Immature natural killer cell (primary cell): Measurements from ENCODE around the gene LIMA1. TPM values are rescaled to one million over a fixed set of nuclear protein-coding genes. Genes with fewer than 3 reads are reported as not detected.
A peak's percentile ranks its signal among the peaks of the same experiment; 100 is the strongest.
"Not testable (repeated sequence)": the region's sequence is repeated elsewhere in the genome, so short reads cannot be mapped to it uniquely, and the experiment has no call there.

ENCODE experiments used
- DNase-seq, 3 donors: peaks; one replicate each; pipeline ENCODE4 v3.0.0; 2022; ENCODE audit warnings: mixed read lengths in 1 of 3
- H3K27ac Mint-ChIP-seq, 6 donors: one replicate each; pipeline ENCODE4 v1.8.0; 2020; ENCODE audit warnings: mixed read lengths in 6 of 6, mild to moderate bottlenecking in 5 of 6, inconsistent platforms in 4 of 6, moderate library complexity in 3 of 6
- H3K27me3 Mint-ChIP-seq, 3 donors: one replicate each; pipeline ENCODE4 v1.8.0; 2020 to 2021; ENCODE audit warnings: low read depth in 3 of 3, mild to moderate bottlenecking in 3 of 3, mixed read lengths in 3 of 3, moderate library complexity in 3 of 3, inconsistent platforms in 1 of 3
- H3K36me3 Mint-ChIP-seq, 3 donors: one replicate each; pipeline ENCODE4 v1.8.0; 2020; ENCODE audit warnings: mixed read lengths in 3 of 3, inconsistent platforms in 2 of 3, mild to moderate bottlenecking in 2 of 3
- H3K4me1 Mint-ChIP-seq, 2 donors: one replicate each; pipeline ENCODE4 v1.8.0; 2020; ENCODE audit warnings: inconsistent platforms in 2 of 2, mild to moderate bottlenecking in 2 of 2, mixed read lengths in 2 of 2, moderate library complexity in 1 of 2
- H3K4me3 Mint-ChIP-seq, 5 donors: one replicate each; pipeline ENCODE4 v1.8.0; 2020; ENCODE audit warnings: mild to moderate bottlenecking in 5 of 5, mixed read lengths in 5 of 5, inconsistent platforms in 3 of 5, moderate library complexity in 3 of 5
- H3K9me3 Mint-ChIP-seq, 6 donors: one replicate each; pipeline ENCODE4 v1.8.0; 2020; ENCODE audit warnings: mild to moderate bottlenecking in 6 of 6, mixed read lengths in 6 of 6, inconsistent platforms in 4 of 6, moderate library complexity in 3 of 6
- polyA plus RNA-seq, 3 donors: library from polyadenylated mRNA; unstranded; fragments of 300-500 nt; fragmentation: Illumina TruSeq; gene quantifications; one replicate each; pipeline ENCODE4 v1.2.3, GENCODE V29; 2021

The LIMA1 gene
- polyA plus RNA-seq, 3 donors from 2014 or later = 4.8 to 10.0 (median 7.0) TPM

DNA sequence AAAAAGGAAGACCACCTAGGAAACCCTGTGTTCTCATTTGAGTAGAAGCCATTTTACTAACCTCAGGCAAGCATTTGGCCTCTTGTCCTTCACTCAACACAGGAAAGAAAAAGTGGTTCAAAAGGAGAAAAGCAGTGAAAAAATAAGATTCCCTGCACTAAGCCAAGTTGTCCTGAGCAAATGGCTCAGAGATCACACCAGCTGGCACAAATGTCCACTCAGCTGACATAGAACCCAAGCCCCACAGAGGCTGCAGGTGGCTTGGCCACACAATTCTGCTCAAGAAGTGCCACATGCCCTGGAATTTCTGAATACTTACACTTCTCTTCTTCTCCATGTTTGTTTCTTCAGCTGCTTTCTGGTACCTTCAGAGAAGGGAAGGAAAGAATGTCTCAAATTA, 52.0 kb downstream of the LIMA1 start:
- no peaks in the 10 kb centered on the region for H3K36me3 Mint-ChIP-seq
- DNase-seq = no peak
- no peak overlapping the region for H3K27ac Mint-ChIP-seq
- peaks cover 0 to 2% (median 1%) of the 10 kb centered on the region in 3 donors for H3K27me3 Mint-ChIP-seq
- H3K4me3 Mint-ChIP-seq = no peak overlapping the region
- H3K9me3 Mint-ChIP-seq = no peaks in the 10 kb centered on the region
- no peaks in the 10 kb centered on the region for H3K4me1 Mint-ChIP-seq

DNA sequence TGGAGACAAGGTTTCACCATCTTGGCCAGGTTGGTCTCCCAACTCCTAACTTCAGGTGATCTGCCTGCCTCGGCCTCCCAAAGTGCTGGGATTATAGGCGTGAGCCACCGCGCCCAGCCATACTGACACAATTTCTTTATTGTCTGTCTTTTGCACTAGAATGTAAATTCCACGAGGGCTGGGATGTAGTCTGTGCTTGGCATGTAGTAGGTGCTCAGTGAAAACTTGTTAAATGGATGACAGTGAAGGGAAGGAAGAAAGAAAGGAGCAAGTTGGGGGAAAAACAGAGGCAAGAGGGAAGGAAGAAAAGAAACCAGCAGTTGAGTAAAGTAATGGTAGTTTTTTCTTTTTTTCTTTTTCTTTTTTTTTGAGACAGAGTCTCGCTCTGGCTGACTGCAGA, 53.1 kb downstream of the LIMA1 start:
- no peak overlapping the region for H3K4me3 Mint-ChIP-seq
- H3K36me3 Mint-ChIP-seq = no peaks in the 10 kb centered on the region
- no peak overlapping the region for H3K27ac Mint-ChIP-seq
- H3K27me3 Mint-ChIP-seq = peaks cover 0 to 2% (median 1%) of the 10 kb centered on the region in 3 donors
- H3K4me1 Mint-ChIP-seq = no peaks in the 10 kb centered on the region
- no peak for DNase-seq
- no peaks in the 10 kb centered on the region for H3K9me3 Mint-ChIP-seq

GRCh38 chr12:50224026-50224692, 59.2 kb downstream of the LIMA1 start:
- Mint-ChIP-seq H3K36me3 (no peaks in the 10 kb centered on the region), H3K4me3 (peak overlapping the region in 4 of 5 donors; percentile 40 to 76 (median 60)), H3K4me1 (peaks cover 0 to 15% of the 10 kb centered on the region in 2 donors), H3K27me3 (no peaks in the 10 kb centered on the region), H3K27ac (peak overlapping the region in 5 of 6 donors; percentile 44 to 80 (median 67)), H3K9me3 (no peaks in the 10 kb centered on the region)
- no peak for DNase-seq

DNA sequence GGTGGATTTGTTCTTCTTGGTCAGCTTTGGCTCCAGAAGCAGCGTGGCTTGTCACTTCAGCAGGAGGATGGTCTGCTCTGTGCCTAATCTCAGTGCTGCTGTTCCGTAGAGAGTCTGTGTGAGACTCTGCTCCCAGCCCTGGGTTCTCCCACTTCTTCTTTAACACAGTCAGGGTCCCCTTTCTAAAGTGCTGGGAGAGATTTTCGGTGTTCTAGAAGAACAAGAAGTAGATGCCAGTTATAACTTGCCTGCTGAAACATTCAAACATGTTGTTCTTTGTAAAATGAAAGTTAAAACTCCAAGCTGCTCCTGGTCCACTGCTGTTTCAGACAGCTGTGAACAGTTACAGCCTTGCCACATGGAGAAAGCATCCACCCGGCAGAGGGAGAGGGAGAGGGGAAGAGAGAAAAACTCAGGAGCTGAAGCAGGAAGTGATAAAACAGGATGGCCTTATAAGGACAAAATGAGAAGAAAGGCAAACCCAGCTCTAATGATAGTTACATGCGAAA, 61.0 kb downstream of the LIMA1 start:
- Mint-ChIP-seq H3K9me3 (no peaks in the 10 kb centered on the region), H3K27ac (no peak overlapping the region), H3K27me3 (no peaks in the 10 kb centered on the region), H3K36me3 (no peaks in the 10 kb centered on the region), H3K4me3 (no peak overlapping the region), H3K4me1 (peaks cover 4 to 18% of the 10 kb centered on the region in 2 donors)
- DNase-seq = peak; percentile 18 to 25 (median 19)

DNA sequence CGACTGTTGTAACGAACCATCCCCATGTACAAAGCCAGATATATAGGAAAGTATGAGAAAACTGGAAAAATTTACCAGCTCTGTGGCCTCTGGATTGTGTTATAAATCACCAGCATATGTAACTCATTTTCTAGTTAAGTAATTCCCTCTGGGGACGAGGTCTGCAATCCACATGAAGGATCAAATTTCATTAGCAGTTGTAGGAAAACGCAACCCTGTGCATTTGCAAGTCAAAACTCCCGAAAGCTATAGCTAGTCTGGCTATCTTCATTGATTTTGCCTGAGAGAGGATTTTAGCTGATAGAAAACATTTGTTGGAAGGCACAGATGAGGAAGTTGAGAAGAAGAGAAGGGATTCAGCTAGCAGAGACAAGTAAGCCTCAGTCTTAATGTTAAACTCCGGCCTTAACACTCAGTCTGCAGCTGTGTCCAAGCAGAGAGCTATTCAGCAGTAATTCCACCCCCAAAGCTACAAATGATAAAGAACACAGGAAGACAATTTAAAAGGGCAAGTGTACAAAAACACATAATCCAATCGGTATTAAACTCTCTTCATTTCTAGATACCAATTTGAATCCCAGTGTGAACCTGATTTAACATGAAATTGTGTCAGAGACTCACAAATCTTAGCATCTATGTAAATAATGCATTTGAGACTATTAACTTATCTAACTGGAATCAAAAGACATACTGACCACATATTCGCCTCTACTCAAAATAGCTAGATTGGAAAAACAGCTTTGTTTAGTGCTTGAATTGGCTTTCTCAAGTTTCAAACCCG, 61.9 kb downstream of the LIMA1 start:
- no peaks in the 10 kb centered on the region for H3K27me3 Mint-ChIP-seq
- no peak overlapping the region for H3K4me3 Mint-ChIP-seq
- no peaks in the 10 kb centered on the region for H3K36me3 Mint-ChIP-seq
- H3K4me1 Mint-ChIP-seq = peaks cover 5 to 22% of the 10 kb centered on the region in 2 donors
- DNase-seq = no peak
- H3K9me3 Mint-ChIP-seq = no peaks in the 10 kb centered on the region
- no peak overlapping the region for H3K27ac Mint-ChIP-seq

DNA sequence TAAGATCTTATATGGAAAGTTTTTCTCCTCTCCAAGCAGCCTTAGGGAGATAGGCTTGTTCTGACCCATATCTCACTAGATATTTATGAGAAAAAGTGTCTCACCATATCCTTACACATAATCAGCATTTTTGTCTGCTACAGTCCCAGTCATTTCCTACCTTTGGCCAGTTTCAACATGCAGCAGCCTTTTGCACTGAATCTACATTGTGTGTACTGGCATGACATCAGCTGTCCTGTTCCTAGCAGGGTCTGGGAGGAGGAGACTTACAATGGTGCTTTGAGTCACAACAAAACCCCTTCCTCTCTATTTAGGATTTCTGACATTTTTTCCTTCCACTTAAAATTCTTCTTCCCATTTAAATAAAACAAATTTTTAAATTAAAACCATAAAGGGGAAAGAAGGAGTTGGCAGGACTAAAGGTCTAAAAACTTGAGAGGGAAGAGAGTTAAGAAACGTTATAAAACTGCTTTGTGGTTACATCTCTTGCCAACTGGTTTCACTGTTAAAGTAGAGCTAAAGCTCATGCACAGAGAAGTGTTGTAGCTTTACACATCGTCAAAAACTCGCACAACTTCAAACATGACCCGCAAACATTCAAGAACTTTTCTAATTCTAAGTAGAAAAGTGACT, 62.8 kb downstream of the LIMA1 start:
- Mint-ChIP-seq H3K27me3 (no peaks in the 10 kb centered on the region), H3K27ac (peak overlapping the region in 4 of 6 donors; percentile 78 to 91 (median 86)), H3K36me3 (no peaks in the 10 kb centered on the region), H3K9me3 (no peaks in the 10 kb centered on the region), H3K4me3 (peak overlapping the region in 1 of 5 donors; percentile 58), H3K4me1 (peaks cover 5 to 22% of the 10 kb centered on the region in 2 donors)
- no peak for DNase-seq

GRCh38 chr12:50219544-50219943, 63.8 kb downstream of the LIMA1 start:
- Mint-ChIP-seq H3K9me3 (no peaks in the 10 kb centered on the region), H3K4me3 (peak overlapping the region in 3 of 5 donors; percentile 14 to 54 (median 19)), H3K27me3 (no peaks in the 10 kb centered on the region), H3K4me1 (peaks cover 12 to 24% of the 10 kb centered on the region in 2 donors), H3K27ac (peak overlapping the region in 4 of 6 donors; percentile 51 to 69 (median 64)), H3K36me3 (peaks cover 0 to 3% (median 0%) of the 10 kb centered on the region in 3 donors)
- DNase-seq = no peak

DNA sequence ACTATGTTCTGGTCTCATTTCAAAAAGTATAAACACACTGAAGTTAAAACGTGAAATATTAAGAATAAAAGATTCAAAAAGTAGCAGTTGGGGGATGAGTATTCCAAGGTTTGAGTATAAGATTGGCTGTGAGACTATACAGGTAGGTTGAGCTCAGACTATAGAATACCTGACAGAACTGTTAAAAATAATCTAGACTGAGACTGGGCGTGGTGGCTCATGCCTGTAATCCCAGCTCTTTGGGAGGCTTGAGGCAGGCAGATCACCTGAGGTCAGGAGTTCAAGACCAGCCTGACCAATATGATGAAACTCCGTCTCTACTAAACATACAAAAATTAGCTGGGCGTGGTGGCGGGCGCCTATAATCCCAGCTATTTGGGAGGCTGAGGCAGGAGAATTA, 64.3 kb downstream of the LIMA1 start:
- DNase-seq, H3K9me3 Mint-ChIP-seq, H3K4me3 Mint-ChIP-seq, H3K27me3 Mint-ChIP-seq, H3K36me3 Mint-ChIP-seq: not testable (repeated sequence)
- Mint-ChIP-seq H3K27ac (peak overlapping the region in 2 of 6 donors; percentile 28 to 51), H3K4me1 (peaks cover 18% of the 10 kb centered on the region in 2 donors)

DNA sequence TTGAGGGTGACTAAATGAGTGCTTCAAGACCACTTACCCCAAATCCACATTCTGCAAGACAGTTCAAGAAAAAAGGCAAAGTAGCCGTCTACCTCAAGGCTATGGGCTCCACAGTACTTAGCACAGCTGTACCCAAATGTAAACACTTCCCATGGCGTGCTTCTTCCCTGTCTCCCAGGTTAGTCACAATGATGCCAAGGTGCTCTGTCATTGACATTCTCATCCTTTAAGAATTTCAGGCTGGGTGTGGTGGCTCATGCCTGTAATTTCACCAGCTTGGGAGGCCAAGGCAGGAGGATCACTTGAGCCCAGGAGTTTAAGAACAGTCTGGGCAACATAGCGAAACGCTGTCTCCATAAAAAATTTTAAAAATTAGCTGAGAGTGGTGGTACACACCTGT, 64.9 kb downstream of the LIMA1 start:
- DNase-seq = no peak
- peaks cover 17 to 24% of the 10 kb centered on the region in 2 donors for H3K4me1 Mint-ChIP-seq
- H3K4me3 Mint-ChIP-seq = no peak overlapping the region
- H3K9me3 Mint-ChIP-seq = no peaks in the 10 kb centered on the region
- no peaks in the 10 kb centered on the region for H3K27me3 Mint-ChIP-seq
- H3K36me3 Mint-ChIP-seq = peaks cover 0 to 3% (median 0%) of the 10 kb centered on the region in 3 donors
- peak overlapping the region in 3 of 6 donors; percentile 19 to 55 (median 26) for H3K27ac Mint-ChIP-seq

GRCh38 chr12:50217202-50217601, 66.1 kb downstream of the LIMA1 start:
- Mint-ChIP-seq H3K4me1 (peaks cover 23 to 33% of the 10 kb centered on the region in 2 donors), H3K27me3 (no peaks in the 10 kb centered on the region), H3K9me3 (no peaks in the 10 kb centered on the region), H3K27ac (peak overlapping the region in 4 of 6 donors; percentile 8 to 81 (median 66)), H3K4me3 (peak overlapping the region in 2 of 5 donors; percentile 43 to 58), H3K36me3 (peaks cover 0 to 3% (median 0%) of the 10 kb centered on the region in 3 donors)
- no peak for DNase-seq

DNA sequence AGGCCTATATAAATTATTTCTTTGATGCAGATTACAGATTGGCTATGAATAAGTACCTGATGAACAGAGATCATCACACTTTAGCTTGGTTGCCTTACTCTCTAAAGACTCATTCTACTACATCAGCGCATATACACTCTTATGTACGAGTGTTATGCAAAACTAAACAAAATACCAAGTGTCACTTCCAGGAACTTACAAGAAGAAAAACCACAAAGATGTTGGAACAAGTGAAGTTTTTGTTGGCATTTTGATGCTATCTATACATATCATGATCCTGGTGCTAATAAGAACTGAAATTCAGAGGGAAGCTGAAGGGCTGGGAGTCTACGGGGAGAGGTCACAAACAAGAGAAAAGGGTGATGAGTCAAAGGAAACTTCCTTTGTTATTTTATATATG, 68.3 kb downstream of the LIMA1 start:
- H3K4me1 Mint-ChIP-seq = peaks cover 33 to 50% of the 10 kb centered on the region in 2 donors
- H3K9me3 Mint-ChIP-seq = no peaks in the 10 kb centered on the region
- no peak overlapping the region for H3K4me3 Mint-ChIP-seq
- peaks cover 0 to 2% (median 0%) of the 10 kb centered on the region in 3 donors for H3K27me3 Mint-ChIP-seq
- H3K27ac Mint-ChIP-seq = peak overlapping the region in 3 of 6 donors; percentile 12 to 84 (median 52)
- DNase-seq = no peak
- H3K36me3 Mint-ChIP-seq = peaks cover 0 to 4% (median 3%) of the 10 kb centered on the region in 3 donors

GRCh38 chr12:50214018-50214417, 69.3 kb downstream of the LIMA1 start:
- H3K27me3 Mint-ChIP-seq = peaks cover 0 to 2% (median 0%) of the 10 kb centered on the region in 3 donors
- H3K27ac Mint-ChIP-seq = peak overlapping the region in 5 of 6 donors; percentile 1 to 81 (median 50)
- peaks cover 0 to 4% (median 3%) of the 10 kb centered on the region in 3 donors for H3K36me3 Mint-ChIP-seq
- no peak for DNase-seq
- H3K9me3 Mint-ChIP-seq = no peaks in the 10 kb centered on the region
- no peak overlapping the region for H3K4me3 Mint-ChIP-seq
- H3K4me1 Mint-ChIP-seq = peaks cover 29 to 50% of the 10 kb centered on the region in 2 donors

- peak overlapping the region; percentile 50 to 81 (median 70) for H3K27ac Mint-ChIP-seq
Measured at GRCh38 chr12:50213439-50213838, 69.9 kb downstream of the LIMA1 start.

More at GRCh38 chr12:50213439-50213838, 69.9 kb downstream of the LIMA1 start:
- H3K4me1 Mint-ChIP-seq = peaks cover 29 to 50% of the 10 kb centered on the region in 2 donors
- DNase-seq = no peak
- no peak overlapping the region for H3K4me3 Mint-ChIP-seq
- H3K27me3 Mint-ChIP-seq = peaks cover 0 to 2% (median 0%) of the 10 kb centered on the region in 3 donors
- H3K36me3 Mint-ChIP-seq = peaks cover 0 to 4% (median 3%) of the 10 kb centered on the region in 3 donors
- H3K9me3 Mint-ChIP-seq = no peaks in the 10 kb centered on the region
